Stimulated activated CD4-positive, alpha-beta T cell treated with anti-CD3 and anti-CD28 coated beads, Interleukin-15, amount 100 ng/mL, for 1 hour (primary cell): Measurements from ENCODE around the gene TAP2.

Source experiments
- DNase-seq, 2 donors: peaks; one replicate each; pipeline ENCODE4 v3.0.0-alpha.2; 2020; ENCODE audit warnings: low read depth in 1 of 2, low spot score in 1 of 2

TAP2 gene

DNA sequence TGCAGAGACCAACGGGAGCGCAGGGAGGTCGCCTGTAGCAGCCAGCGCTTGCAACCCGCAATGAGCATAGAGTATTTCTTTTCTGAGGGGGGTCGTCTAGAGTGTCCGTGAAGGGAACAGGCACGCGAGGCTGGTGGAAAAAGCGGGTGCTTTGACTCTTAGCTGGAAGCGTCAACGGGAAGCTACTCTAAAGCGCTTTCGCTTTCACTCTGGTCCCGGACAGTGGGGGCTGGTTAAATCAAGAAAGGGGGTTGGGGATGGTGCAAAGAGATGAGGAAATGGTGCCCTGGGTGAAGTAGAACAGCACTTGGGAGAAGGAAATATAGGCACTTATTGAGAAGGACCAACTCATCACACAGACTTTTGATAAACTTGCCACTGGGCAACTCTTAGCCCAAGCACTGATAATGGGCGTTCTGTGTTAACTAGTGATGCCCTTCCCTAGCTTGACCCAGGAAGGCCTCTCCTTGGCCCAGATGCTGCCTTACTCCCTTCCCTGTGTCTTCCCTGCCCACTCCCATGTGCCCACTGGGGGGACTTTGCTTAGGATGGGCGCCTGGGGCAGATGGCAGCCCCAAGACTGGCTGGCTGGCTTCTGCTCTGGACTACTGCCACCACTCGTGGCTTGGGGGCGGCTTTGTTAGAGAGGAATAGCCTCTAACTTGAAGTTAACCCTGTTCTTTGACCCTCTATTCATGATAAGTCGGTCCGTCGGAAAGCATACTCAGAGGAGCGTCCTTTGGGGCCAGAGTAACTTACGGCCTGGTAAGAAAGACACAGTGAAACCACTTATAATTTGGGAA, 16.0 kb upstream of the TAP2 start:
- peak in 1 of 2 donors; percentile 31 for DNase-seq

DNA sequence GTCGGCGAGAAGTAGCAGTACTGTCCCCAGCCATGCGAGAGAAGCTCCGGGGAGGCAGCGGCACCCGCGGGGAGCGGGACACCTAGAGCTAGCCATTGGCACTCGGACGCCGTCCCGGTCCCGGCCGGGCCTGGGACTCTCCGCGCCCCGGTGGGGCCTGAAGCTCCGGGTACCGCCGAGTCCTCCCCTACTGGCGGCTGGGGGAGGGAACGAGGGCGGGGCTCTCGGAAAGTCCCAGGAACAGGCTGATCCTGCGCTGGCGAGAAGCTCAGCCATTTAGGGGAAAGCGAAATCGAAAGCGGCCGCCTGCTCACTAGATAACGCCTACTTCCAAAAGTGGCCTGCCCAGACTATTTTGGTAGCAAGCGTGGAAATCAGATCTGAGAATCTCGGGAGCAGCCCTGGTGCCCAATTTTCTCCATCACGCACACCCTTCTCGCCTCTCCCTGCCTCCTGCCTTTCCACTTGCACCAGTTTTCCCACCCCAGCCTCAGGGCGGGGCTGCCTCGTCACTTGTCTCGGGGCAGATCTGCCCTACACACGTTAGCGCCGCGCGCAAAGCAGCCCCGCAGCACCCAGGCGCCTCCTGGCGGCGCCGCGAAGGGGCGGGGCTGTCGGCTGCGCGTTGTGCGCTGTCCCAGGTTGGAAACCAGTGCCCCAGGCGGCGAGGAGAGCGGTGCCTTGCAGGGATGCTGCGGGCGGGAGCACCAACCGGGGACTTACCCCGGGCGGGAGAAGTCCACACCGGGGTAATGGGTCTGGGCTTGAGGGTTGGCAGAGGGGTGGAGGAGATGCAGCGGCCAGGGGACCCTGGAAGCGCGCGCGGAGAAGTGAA, 15.2 kb upstream of the TAP2 start, which contains the start of the genes PSMB9 and TAP1:
TSS of gene PSMB9 (plus strand) at position 652 of the 835 bp plus-strand sequence. CDS start at position 690, 38 bp downstream.
TSS of gene TAP1 (minus strand) at position 164 of the 835 bp plus-strand sequence. CDS start at position 96, 68 bp downstream.
- peak; percentile 85 to 92 for DNase-seq

DNA sequence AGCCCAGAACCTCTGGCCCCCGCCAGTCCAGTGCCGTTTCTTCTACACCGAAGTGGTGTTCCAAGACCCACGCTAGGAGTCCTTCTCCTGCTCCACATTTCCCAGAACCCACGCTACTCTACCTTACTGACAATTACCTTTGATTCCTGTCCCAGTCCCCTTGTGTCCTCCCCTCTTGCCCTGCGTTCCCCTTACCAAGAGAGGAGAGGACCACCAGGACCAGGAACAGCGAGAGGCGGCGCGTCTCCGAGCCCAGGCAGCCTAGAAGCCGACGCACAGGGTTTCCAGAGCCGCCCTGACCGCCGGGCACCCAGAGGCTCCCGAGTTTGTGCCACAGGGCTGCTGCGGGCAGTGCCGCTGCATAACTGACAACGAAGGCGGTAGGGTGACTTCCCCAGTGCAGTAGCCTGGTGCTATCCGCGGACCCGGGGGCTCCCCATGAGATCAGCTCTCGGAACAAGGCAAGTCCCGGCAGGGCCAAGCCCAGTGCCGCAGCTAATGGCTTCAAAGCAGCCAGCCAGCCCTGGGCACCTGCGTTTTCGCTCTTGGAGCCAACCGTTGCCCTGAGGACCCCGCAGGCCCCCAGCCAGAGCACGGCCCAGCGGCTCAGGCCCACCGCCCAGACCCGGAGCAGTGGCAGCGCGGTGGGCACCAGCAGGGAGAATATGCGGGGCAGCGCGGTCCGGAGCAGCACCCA, 14.5 kb upstream of the TAP2 start:
- DNase-seq = peak; percentile 28 to 42

DNA sequence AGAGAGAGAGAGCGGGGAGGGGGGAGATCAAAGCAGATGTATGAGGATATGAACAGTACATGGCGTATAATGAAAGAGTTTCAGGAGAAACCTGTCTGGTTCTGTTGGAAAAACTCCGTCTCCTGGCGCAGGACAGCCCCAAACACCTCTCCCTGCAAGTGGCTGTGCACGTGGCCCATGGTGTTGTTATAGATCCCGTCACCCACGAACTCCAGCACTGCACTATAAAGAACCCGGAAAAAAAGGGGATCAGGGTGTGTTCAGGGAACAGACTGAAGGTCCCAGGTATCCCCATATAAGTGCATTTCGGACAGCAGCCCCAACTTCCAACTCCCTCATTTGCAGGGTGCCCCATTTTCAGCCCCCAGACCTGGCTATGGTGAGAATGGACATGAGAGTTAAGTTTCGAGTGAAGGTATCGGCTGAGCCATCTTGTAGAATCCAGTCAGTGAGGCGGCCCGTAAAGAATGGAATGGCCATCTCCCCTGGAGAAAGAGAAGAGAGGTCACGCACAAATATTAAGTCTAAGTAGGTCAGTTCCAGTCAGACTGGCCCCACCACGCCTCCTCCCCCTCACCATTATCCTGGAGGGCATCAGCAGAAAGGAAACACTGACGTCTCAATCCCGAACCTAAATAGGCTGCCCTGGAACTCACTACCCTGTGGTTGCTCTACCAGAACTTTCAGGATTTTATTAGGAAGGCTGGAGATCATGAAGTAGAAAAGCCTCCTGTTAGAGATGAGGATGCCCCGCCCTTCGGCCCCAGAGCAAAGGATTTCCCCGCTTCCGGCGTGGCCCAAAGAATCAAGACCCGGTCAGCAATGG, 13.7 kb upstream of the TAP2 start:
- peak in 1 of 2 donors; percentile 26 for DNase-seq

DNA sequence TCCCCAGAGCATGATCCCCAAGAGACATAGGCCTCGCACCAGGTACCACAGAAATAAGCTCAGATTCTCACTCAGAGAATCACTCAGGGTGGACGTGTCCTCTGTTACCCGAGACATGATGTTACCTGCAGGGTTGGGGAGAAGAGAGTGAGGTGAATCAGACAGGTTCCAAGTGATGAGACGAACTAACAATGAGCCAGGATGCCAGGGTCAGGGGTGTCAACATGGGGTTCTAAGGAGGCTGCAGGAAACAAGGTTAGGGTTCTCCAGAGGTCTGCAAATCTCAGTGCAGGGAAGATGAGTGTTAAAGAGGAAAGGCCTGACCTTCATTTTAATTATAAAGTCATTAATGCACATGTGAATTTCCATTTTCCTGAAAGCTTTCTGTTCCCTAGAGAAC, 12.5 kb upstream of the TAP2 start:
- no peak for DNase-seq

DNA sequence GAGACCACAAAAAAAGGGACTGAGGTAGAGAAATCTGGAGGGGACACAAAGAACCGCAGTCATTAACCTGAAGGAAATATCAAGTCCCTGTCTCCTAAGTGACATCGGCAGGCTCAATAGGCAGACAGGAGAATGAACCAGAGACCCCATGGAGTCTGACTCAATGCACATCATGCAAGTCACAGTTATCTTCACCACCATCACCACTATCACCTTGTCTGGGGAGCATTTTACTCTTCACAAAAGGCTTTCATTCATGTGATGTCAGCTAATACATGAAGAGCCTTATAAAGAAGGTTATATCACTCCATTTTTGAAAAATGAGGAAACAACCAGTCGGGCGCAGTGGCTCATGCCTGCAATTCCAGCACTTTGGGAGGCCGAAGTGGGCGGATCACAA, 10.6 kb upstream of the TAP2 start:
- no peak for DNase-seq

DNA sequence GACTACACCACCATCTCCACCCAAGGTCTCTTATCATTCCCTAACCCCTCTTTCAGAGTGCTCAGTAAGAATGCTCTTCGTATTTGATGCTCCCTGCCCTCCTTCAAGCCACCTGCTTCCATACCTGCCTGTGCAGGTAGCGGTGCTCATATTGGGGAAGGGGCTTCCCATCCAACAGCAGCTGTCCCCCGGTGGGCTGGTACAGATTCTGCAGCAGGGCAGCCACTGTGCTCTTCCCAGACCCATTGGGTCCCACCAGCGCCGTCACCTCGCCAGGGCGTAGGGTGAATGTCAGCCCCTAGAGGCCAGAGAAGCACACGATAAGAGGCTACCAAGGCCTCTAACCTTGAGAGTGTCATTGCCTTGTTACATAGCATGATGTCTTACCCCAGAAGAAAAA, 9.3 kb upstream of the TAP2 start:
- DNase-seq = no peak

DNA sequence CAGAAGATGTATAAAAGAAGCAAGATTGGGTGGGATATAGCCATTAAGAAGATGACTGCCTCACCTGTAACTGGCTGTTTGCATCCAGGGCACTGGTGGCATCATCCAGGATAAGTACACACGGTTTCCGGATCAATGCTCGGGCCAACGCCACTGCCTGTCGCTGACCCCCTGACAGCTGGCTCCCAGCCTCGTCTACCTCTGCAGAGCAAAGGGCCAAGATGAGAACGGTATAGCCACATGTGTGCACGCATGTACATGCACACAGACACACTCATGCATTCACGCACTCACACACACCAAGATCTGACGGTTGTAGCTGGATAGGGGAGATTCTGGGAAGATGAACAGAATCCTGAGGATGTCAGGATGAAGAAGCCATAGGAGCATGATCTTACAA, 8.5 kb upstream of the TAP2 start:
- DNase-seq = no peak

DNA sequence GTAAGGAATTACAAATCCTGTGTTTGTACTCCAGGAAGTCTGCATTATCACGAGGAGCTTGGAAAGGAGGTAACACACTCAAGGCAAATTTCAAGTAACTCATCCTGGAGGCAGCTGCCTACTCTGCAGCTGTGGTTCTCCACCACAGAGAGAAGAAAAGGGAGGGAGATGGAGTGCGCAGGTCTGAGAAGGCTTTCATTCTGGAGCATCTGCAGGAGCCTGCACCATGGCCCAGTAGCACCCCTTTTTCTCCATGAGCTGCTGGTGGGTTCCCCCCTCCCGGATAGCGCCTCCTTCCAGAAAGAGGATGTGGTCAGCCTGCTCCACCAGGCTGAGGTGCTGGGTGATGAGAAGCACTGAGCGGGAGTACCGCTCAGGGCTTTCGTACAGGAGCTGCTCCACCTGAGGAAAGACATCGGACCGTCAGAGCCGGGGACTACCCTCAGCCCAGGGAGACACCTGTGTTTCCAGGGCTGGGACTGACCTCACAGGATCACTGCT, 6.9 kb upstream of the TAP2 start:
- DNase-seq = peak; percentile 20

DNA sequence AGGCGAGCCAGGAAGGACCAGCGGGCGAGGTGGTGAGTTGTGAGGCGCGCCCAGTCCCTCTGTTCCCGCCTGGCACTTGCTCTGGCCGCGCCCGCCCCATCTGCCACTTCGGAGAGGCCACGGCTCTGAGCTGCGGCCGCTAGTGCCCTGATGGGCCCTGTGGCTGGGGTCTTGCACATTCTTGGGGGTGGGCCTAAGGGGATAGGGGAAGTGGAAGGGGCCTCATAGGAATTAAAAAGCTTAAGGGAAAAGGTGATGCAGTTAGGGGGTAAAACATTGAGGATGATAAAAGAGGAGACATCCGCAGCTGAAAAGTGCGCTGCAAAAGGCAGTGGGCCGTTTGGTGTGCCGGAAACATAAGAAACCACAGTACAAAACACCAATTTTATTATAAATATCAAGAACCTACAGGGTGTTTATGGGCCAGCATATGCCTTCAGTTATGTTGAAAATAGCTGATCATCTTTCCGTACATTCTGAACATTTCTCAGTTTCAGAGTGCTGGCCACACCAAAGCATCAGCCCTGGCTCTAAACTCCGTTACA, 6.4 kb upstream of the TAP2 start:
- no peak for DNase-seq

DNA sequence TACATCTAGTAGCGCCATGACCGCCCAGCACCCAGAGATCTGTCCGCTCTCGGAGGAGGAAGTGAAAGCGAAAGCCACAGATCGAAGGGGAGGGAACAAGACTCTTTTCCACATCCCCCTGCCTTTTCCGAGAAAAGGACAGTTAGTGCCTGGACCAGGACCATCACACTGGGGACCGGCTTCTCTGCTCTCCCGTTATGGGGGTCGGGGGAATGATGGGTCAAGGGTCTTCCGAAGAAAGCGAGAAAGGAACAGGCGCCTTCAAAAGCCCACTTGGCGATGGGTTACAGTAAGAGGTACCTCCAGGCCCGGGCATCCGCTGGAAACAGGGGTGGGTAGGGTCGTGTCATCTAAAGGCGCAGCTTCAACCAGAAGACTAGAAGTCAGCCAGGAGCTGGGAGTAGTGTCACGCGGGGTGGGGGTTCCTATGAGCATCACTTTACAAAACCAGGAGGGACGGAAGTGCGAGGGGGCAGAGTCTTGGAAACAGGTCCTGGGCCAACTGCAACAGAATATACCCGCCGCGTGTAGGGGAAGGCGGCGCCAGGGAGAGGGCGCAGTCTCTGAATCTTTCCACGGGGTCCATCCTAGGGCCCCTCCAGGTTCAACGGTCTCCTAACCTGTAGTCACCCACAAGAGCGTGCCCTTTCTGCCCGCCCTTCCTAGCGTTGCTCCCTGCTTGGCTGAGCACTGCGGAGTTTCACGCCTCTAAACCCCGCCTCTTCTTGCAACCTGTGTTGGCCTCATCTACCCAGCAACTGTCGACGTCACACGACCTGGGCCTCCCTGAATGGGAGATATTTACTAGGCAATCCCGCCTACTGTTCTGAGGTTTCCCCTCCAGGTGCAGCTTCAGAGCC, 5.7 kb upstream of the TAP2 start, which contains the start of gene PSMB8:
TSS of gene PSMB8 (minus strand) at position 69 of the 860 bp plus-strand sequence. CDS start at position 18, 51 bp downstream.
- DNase-seq = peak; percentile 92 to 93

DNA sequence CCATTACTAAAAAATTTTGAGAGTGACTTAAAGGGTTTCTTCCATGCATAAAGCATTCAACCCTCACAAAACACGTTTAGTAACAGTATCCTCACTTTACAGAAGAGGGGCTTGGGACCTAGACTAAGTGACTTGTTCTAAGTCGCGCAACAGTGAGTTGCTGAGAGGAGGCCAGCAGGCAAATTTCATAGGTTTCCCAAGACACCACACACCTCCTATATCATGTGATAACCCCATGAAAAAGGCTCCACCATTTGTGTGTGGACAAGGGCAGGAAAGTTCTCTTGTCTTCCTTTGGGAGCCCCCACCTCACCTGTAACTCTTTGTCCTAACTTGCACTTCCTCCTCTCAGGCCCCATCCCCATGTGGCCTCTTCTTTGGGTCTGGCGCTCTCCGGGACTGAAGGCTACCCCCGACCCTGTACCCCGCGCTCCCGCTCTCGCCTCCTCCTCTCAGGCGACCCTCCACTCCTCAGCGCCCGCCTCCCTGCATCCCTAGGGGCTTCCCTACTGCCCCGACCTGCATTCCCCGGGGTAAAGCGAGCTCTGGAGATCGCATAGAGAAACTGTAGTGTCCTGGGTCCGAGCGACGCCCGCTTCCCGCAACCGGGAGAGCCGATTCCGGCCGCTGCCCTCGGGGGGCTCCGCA, 4.9 kb upstream of the TAP2 start:
- DNase-seq = peak in 1 of 2 donors; percentile 15

DNA sequence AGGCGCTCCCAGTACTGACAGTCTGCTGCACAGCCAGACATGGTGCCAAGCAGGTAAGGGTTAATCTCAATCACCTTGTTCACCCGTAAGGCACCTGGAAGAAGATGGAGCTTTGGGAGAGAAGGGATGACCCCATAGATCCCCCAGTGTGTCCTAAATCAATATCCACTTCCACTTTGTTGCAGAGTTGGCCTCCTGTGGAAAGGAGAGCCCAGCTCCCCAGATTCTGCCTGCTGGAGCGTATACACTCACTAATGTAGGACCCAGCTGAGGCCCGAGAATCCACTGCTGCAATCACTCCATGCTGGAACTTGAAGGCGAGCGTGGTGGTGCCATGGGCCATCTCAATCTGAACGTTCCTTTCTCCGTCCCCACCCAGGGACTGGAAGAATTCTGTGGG, 4.2 kb upstream of the TAP2 start:
- no peak for DNase-seq

DNA sequence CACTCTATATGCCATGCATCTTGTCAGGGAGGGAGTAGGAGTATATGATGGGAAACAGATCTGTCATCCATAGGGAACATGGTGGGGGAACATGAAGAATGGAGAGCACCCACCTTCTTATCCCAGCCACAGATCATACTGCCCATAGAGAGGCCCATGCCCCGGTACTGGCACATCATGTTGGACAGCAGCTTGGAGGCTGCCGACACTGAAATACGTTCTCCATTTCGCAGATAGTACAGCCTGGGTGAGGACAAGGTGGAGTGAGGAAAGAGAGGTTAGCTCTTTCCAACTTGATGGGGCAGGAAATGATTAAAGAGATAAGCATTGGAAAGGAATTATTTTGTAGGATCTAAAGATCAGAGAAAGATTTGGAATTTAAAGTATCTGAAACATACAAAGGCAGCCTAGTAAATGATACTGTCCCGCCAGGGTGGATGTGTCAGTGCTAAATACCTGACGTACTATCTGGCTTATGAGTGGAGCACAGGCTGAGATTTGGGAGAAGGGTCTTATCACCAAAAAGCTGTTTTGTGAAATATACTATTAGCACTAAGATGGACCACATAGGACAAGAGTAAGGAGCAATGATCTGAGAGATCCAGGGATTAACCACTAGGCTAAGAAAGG, 3.6 kb upstream of the TAP2 start:
- DNase-seq = no peak

DNA sequence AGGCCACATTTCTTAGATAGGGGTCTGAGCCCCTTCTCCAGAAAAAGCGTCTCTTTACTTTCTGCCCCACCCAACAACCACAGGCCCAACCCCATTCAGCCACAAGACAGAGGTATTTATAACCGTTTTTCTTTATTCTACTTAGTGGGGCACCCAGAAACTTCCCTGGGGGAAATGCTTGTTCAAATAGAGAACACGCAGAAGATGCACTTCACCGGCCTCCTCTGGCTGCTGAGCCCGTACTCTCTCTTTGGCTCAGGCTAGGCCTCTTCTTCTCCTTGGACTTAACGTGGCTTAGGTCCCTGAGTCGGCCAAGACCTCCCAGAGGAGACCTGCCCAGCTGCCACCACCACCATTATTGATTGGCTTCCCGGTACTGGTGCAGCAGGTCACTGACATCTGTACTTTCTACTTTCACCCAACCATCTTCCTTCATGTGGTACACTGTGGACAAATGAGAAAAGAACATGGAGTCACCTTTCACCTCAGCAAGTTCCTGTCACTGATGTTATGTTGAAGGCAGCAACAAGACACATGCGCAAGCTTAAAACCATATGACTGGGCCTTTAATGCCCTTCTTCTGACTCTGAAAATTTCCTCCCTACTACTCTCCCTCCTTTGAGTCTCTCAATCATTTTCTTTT, 2.2 kb upstream of the TAP2 start:
- no peak for DNase-seq

DNA sequence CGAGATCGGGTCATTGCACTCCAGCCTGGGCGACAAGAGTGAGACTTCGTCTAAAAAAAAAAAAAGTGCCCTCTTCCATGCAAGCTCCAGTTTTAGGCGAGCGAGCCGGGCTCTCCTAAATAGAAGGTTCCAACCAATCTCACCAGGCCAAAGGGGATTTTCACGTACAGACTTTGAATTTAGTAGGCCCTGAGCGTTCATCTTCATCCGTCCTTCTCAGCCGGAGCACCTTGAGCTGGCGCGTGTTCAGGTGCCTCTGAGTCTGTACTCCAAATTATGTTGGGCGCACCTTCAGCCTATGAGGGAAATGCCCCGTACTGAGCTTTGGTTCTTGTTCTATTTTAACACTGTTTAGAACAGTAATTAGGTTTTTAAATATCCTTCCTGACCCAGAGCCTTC, 817 bp upstream of the TAP2 start:
- DNase-seq = no peak

DNA sequence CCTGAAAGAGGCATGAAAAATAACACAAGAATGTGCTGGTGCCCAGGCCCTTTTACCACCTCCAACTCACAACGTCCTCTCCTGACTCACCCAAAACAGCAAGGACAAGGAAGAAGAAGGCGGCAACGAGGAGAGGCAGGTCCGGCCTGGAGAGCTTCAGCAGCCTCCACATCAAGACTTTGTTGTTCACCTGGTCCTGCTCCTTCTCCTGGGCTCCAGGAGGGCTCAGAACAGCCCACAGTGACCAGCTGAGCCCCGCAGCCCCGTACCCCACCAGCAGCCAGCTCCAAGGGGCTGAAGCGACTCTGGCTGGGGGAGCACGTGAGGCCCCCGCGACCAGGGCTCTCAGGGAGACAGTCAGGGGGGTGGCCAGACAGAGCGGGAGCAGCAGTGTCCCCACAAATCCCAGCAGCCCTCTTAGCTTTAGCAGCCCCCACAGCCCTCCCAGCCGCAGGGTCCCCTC, 857 bp downstream of the TAP2 start:
- no peak for DNase-seq
